Measurements from ENCODE around the gene IRF8. TPM values are rescaled to one million over a fixed set of nuclear protein-coding genes. Genes with fewer than 3 reads are reported as not detected.

IRF8 gene
- total RNA-seq, 1 donor from 2014 or later, result 2.2 TPM

DNA sequence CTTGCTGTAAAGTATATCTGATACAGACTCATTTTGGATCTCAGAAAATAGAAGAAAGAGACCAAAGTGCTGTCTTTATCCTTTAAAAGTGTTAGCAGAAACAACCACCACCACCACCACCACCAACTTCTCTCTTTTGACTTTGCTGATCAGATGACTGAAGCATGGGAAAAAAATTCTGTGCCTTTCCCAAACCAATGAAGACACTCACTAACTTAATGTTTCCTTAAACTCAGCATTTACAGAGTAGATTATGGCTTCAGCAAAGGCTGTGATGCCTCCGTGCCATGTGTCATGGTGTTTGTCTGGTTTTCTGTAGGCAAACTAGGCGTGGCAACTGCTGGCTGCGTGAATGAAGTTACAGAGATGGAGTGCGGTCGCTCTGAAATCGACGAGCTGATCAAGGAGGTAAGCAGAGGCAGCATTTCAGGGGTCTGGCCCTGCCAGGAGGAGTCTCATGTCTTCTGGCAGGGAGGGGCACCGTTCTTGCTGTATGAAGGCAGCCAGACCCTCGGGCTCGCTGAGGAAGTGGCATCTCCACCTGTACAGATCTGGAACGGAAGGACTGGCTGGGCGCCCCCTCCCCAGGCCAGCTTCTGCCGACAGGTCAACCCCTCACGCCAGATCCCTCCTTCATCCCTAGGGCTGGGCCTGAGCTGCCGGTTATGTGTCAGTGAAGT, 12.4 kb downstream of the IRF8 start:
- H3K27me3 ChIP-seq (ENCODE audit: control insufficient read depth, insufficient read depth, low read length), result no peaks in the 10 kb centered on the region

DNA sequence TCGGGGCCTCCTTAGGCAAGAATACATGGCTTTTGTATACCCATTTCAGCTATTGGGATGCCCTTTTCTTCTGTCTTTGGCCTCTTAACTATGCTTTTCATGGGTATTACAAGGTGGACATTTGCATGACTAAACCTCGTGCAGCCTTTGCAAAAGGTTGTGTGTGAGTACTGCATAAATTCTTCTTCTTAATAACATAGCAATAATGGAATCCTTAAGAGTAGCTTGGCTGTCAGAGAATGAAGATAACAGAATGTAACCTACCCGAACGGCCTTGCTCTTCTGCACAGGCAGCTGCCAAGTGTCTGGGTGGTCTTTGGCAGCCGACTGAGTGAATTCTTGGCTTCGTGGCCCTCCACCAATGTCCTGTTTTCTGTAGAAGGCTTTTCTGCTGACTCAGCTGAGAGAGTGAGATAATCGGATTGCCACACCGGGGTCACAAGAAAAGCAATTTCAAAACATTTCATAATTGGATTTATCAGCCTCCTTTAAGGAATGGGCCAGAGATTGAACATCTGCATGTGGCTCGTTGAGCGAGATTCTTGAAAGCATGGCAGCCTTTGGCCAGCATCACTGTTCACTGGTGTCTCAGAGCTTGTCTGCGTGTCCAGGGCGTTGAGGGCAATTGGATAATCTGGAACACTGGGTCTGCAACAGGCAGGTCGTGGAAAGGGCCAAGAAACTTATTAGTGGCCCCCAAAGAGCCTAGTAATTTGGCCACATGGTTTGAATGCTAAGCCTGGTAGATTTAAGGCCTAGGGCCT, 13.4 kb downstream of the IRF8 start:
- H3K4me3 ChIP-seq (ENCODE audit: low read depth, low read length), result no peak overlapping the region
- no peak for DNase-seq (ENCODE audit: low read depth)
- TF ChIP-seq, protein P1, sequence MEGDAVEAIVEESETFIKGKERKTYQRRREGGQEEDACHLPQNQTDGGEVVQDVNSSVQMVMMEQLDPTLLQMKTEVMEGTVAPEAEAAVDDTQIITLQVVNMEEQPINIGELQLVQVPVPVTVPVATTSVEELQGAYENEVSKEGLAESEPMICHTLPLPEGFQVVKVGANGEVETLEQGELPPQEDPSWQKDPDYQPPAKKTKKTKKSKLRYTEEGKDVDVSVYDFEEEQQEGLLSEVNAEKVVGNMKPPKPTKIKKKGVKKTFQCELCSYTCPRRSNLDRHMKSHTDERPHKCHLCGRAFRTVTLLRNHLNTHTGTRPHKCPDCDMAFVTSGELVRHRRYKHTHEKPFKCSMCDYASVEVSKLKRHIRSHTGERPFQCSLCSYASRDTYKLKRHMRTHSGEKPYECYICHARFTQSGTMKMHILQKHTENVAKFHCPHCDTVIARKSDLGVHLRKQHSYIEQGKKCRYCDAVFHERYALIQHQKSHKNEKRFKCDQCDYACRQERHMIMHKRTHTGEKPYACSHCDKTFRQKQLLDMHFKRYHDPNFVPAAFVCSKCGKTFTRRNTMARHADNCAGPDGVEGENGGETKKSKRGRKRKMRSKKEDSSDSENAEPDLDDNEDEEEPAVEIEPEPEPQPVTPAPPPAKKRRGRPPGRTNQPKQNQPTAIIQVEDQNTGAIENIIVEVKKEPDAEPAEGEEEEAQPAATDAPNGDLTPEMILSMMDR (IDR thresholded peaks at IDR 0.05; ENCODE audit: insufficient read depth, low read length, poor library complexity, severe bottlenecking), result no peak
- H3K27me3 ChIP-seq (ENCODE audit: control insufficient read depth, insufficient read depth, low read length), result no peaks in the 10 kb centered on the region
- no peaks in the 10 kb centered on the region for H3K36me3 ChIP-seq (ENCODE audit: control insufficient read depth, insufficient read depth, low read length)

More for the DNA sequence above, 12.4 kb downstream of the IRF8 start:
- H3K4me3 ChIP-seq (ENCODE audit: low read depth, low read length), result no peak overlapping the region
- TF ChIP-seq, protein P1 (IDR thresholded peaks at IDR 0.05; ENCODE audit: insufficient read depth, low read length, poor library complexity, severe bottlenecking), result no peak
- DNase-seq (ENCODE audit: low read depth), result no peak
- H3K36me3 ChIP-seq (ENCODE audit: control insufficient read depth, insufficient read depth, low read length), result no peaks in the 10 kb centered on the region

DNA sequence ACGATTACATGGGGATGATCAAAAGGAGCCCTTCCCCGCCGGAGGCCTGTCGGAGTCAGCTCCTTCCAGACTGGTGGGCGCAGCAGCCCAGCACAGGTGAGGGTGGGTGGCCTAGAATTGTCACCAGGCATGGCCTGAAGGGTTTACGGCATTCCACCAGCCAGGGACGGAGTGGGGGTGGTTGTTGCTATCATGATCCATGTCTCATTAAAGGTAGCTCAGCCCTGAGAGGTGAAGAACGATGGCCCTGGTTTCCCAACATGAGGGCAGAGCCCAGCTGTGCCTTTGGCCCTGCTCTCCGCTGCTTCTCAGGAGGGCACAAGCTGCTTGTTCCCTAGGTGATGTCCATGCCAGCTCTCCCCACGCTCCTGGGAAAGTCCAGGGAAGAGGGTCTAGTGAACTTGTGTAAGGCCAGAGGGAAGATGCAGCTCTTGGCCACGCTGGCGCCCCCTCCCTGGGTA, 14.2 kb downstream of the IRF8 start:
- DNase-seq (ENCODE audit: low read depth), result no peak
- TF ChIP-seq, protein P1 (IDR thresholded peaks at IDR 0.05; ENCODE audit: insufficient read depth, low read length, poor library complexity, severe bottlenecking), result no peak
- no peak overlapping the region for H3K4me3 ChIP-seq (ENCODE audit: low read depth, low read length)
- no peaks in the 10 kb centered on the region for H3K36me3 ChIP-seq (ENCODE audit: control insufficient read depth, insufficient read depth, low read length)
- no peaks in the 10 kb centered on the region for H3K27me3 ChIP-seq (ENCODE audit: control insufficient read depth, insufficient read depth, low read length)

DNA sequence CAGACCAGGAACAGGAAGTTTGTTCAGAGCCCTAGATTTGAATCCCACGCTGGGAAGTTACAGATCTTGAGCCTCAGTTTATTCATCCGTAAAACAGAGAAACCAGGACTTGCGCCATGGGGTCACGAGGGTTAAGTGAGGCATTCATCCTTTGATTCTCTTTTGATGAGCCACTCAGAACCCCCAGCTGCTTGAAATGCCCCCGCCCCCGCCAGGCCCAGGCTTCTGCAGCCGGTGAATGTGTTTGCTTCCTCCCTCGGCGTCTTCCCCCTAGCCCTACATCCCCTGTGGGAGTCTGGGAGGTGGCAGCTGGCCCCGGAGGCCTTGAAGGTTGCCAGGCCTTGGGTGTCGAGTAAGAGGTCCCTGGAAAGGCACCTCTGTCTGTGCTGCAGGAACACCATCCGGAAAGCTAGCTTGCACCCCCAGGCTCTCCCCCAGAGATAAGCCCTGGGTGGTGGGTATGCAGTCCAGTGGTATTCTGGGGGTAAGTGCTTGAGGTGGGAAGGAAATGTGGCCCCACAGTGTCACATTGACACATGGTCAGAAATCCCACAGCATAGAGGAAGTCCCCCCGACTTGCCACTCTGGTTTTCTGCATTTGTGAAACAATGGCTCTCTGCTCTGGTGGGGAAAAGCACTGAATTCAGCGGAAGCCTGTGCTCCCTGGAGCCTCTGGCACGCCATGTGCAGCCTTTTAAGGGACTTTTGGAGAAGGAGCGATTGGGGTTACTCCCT, 14.9 kb downstream of the IRF8 start:
- H3K36me3 ChIP-seq (ENCODE audit: control insufficient read depth, insufficient read depth, low read length), result no peaks in the 10 kb centered on the region
- TF ChIP-seq, protein P1 (IDR thresholded peaks at IDR 0.05; ENCODE audit: insufficient read depth, low read length, poor library complexity, severe bottlenecking), result no peak
- DNase-seq (ENCODE audit: low read depth), result no peak
- H3K4me3 ChIP-seq (ENCODE audit: low read depth, low read length), result no peak overlapping the region
- no peaks in the 10 kb centered on the region for H3K27me3 ChIP-seq (ENCODE audit: control insufficient read depth, insufficient read depth, low read length)

DNA sequence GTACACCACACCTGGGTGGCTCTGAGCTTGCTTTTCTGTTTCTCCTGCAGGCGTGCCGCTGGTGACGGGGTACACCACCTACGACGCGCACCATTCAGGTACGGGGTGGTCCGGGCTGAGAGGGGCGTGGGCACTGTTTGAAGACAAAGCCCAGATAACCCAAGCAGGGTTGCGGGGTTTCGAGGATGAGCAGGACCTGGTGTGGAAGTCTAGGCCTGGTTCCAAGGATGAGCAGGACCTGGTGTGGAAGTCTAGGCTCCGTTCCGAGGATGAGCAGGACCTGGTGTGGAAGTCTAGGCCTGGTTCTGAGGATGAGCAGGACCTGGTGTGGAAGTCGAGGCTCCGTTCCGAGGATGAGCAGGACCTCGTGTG, 15.4 kb downstream of the IRF8 start:
- DNase-seq (ENCODE audit: low read depth), result no peak
- Histone ChIP-seq H3K27me3 (ENCODE audit: control insufficient read depth, insufficient read depth, low read length) (no peaks in the 10 kb centered on the region), H3K4me3 (ENCODE audit: low read depth, low read length) (no peak overlapping the region), H3K36me3 (ENCODE audit: control insufficient read depth, insufficient read depth, low read length) (no peaks in the 10 kb centered on the region)
- TF ChIP-seq, protein P1 (IDR thresholded peaks at IDR 0.05; ENCODE audit: insufficient read depth, low read length, poor library complexity, severe bottlenecking), result no peak
